Frontal cortex (tissue), 4 donors: ENCODE results near the gene PKN1. TPM values are rescaled to one million over a fixed set of nuclear protein-coding genes. Genes with fewer than 3 reads are reported as not detected.

Experiments used
- DNase-seq, 2 donors: peaks; one replicate each; pipeline ENCODE4 v3.0.0; 2012; ENCODE audit warnings: low spot score in 2 of 2
- FAIRE-seq: peaks from 2 replicates; lab custom pipeline; 2012; peaks lifted over from hg19 to GRCh38; lab: Jason Lieb, UNC
- small RNA-seq: library from RNA; depleted of rRNA; stranded (forward); fragments of <200 nt; gene quantifications from one replicate; pipeline ENCODE3, GENCODE V24; 2014
- total RNA-seq: library from RNA; depleted of rRNA; stranded (reverse); fragments of >200 nt; gene quantifications from one replicate; pipeline ENCODE4 v1.2.3, GENCODE V29; 2014
- donor health status: control.
- donor health status: control.
- donor health status: control.

The PKN1 gene
- total RNA-seq, 1 donor from 2014 or later = 99.5 TPM

GRCh38 chr19:14520543-14520942 lies 87.4 kb downstream of the PKN1 start:
- DNase-seq (no peak), FAIRE-seq (no peak)

Small RNAs within 50 kb of the gene (small RNA-seq; reads per million reads assigned to genes)
- gene SNRPGP15 = not detected

Other genes starting within 250 kb of the PKN1 start
- gene ADGRL1, start 227.1 kb upstream of the PKN1 start, total RNA-seq = 41.6 TPM
- gene ADGRE5, start 51.9 kb upstream of the PKN1 start, total RNA-seq = 0.82 TPM
- gene DDX39A, start 14.0 kb upstream of the PKN1 start, total RNA-seq = 29.8 TPM
- gene PTGER1, start 42.0 kb downstream of the PKN1 start, total RNA-seq = not detected
- 39.1 TPM for gene GIPC1, start 62.8 kb downstream of the PKN1 start, total RNA-seq
- 32.6 TPM for gene DNAJB1, start 85.1 kb downstream of the PKN1 start, total RNA-seq
- 13.9 TPM for gene TECR, start 96.3 kb downstream of the PKN1 start, total RNA-seq
- gene NDUFB7, start 138.8 kb downstream of the PKN1 start, total RNA-seq = 151 TPM
- gene CLEC17A, start 149.8 kb downstream of the PKN1 start, total RNA-seq = not detected
- not detected for gene ADGRE3, start 241.5 kb downstream of the PKN1 start, total RNA-seq